Stimulated activated CD8-positive, alpha-beta memory T cell treated with anti-CD3 and anti-CD28 coated beads, Interleukin-12 subunit alpha, Interleukin-12 subunit beta, amount 100 ng/mL, for 24 hours (primary cell): ENCODE data around the gene CPLANE2.
"Not testable (repeated sequence)": the region's sequence is repeated elsewhere in the genome, so short reads cannot be mapped to it uniquely, and the experiment has no call there.

Experiments used
- DNase-seq: peaks from one replicate; pipeline ENCODE4 v3.0.0-alpha.2; 2020; ENCODE audit errors: extremely low read depth

The CPLANE2 gene

GRCh38 chr1:16209847-16210407 is 27.1 kb downstream of the CPLANE2 start:
- no peak for DNase-seq

DNA sequence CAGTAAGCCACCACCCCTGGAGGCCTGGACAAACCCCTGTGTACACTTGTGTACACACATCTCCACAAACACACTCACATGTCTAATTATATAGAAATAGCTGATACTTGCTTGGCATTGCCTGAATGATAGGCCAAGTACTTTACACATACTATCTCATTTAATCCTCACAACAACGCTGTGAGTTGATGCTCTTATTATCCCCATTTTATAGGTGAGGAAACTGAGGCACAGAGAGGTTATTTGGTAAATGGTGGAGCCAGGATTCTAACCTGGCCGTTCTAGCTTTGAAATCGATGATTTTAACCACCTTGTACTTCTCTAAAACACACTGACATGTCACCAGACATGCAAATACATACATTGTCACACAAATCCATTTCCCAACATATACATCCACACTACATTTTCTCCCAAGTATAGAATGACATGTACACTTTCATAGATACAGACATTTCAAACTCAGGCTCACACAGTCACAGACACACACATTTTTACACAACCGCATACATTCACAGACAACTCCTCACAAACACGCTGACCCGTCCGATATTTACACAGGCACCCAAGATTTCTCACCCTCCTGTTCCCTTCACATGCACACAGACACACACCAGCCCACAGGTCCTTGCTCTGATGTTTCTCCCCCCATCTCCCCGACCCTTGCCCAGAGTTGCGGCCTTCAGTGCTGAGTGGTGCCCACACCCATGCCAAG is 27.7 kb downstream of the CPLANE2 start:
- no peak for DNase-seq

DNA sequence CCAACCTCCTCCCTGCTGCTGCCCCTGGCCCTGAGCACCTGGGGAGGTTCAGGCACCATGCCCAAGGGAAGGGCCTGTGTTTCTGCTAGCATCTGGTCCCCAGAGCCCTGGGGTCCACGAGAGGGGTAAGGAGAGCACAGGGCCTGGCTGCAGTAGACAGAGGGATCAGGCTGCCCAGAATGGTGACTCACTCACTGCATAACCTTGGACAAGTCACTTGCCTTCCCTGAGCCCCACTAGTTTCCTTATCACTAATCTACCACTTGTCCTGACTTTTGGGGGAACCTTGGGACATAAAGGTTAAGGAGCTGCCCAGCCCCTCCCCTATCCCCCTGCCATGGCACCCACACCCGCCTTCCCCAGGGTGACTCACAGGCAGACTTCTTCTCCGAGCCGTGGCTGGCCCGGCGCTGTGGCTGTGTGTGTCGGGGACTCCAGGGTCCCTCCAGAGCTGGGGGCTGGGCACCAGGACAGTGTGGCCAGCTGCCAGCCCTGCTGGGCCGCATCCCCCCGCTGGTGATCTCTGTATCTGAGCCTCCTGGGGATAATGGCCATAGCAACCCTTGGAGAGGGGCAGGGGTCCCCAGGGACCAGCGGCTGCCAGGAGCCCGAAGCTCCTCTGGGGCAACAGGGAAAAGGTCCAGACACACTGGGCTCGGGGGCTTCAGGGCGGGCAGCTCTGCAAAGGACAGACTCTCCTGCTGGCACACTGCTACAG is 28.6 kb downstream of the CPLANE2 start:
- no peak for DNase-seq

DNA sequence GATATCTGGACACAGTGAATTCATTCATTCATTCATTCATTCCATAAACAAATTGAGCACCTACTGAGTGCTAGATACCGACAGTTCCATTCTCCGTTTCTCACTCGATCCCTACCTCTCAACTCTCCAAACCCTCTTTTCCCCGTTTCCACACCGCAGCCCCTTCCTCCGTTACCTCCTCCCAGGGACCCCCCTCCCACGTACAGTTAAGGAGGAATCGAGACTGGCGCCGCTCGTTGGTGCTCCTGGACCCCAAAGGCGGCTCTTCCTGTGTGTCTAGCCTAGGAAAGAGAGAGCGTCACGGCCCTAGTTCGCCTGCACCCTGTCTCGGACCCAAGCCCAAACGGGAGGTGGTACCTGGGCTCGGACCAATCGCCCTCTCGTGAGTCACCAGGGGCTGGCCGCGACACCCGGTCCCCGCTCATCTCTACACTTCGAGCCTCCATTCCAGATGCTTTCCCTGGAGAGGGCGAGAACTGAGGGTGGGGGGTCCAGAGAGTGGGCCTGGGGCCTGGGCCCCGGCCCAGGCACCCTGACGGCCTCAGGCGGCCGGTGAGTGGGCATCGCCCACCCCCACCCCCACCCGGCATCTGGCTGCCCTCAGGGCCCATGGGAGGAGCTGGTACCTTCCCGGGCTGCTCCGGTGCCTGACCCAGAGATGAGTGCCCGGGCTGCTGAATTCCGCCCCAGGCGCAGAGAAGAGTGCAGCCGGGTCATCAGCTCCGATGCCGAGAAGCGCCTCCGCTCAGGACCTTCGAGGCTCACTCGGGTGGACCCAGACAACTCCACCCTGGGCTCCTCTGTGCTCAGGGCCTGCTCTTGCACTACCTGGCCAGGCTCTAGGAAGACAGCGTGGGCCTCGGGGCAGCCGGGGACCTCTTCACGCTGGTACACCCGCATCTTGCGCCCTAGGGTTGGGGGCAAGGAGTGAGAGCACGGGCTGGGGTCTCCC is 29.4 kb downstream of the CPLANE2 start:
- no peak for DNase-seq

DNA sequence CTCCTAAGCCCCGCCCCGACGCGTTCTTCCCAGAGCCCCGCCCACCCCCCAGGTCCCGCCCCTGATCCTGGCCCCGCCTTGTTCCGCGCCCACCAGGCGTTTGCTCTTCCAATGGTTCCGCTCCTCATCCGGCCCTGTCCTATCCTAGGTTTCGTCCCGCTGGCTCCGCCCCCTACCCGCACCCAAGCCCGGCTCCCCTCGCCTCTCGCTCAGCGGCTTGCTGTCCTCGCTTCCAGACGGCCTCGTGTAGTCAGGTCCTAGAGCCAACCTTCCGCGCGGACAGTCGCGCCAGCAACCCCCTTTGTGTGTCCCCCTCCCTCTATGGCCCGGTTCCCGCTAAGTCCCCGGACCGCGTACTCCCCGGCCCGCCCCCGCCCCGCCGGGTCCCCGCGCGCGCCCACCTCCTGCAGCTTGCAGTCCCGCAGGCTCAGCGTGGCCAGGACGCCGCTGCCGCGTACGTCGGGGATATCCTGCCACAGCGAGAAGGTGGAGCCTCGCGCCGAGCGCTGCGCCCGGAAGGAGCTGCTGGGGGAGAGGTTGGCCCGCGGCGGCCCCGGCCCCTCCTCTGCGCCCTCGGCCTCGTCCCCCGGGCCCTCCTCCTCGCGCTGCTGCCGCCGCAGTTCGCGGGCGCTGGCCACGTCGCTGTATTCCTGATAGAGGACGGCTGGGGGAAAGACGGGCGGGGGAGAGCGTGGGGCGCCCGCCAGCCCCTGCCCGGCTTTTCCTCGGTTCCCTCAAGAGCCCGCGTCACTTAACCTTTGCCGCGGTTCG is 30.3 kb downstream of the CPLANE2 start:
- DNase-seq = peak; percentile 86

DNA sequence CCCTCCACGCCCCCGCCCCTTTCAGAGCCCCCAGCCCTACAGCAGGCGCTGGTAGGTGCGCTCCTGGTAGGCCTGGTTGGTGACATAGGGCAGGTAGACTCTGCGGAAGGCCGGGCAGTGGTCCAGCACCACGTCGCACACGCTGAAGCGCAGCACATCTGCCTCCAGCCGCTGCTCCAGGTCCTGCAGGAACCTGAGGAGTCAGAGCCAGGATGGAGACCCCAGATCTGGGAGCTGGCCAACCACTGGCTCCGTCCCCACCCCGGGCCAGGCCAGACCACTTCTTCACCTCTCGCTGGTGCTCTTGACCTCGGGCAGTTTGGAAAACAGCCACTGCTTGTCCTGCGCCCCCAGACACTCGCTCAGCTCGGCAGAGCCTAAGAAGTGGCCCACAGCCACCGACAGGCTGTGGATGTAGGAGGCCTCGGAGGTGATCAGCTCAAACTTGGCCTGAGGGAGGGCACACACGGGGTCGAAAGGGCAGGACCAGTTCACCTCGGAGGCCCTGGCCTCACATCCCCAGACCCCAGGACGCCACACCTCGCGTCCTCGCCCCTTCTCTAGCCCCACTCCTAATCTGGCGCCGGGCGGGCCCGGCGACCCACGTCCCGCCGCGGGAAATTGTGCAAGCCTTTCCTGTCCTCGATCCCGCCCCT is 31.0 kb downstream of the CPLANE2 start:
- no peak for DNase-seq

DNA sequence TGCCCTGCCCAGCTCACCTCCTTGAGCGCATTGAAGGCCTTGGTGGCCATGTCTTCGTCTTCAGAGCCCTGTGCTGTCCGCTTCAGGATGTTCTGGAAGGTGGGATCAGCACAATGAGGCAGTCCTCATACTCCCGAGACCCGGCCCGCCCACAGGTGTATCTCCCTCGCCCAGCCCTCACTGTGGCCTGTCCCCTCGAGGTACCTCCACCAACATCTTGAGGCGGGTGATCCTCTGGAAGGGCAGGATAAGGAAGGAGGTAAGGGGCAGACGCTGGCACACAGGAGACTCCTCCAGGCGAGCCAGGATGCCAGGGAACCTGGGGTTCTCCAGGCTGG is 31.7 kb downstream of the CPLANE2 start:
- DNase-seq = no peak

DNA sequence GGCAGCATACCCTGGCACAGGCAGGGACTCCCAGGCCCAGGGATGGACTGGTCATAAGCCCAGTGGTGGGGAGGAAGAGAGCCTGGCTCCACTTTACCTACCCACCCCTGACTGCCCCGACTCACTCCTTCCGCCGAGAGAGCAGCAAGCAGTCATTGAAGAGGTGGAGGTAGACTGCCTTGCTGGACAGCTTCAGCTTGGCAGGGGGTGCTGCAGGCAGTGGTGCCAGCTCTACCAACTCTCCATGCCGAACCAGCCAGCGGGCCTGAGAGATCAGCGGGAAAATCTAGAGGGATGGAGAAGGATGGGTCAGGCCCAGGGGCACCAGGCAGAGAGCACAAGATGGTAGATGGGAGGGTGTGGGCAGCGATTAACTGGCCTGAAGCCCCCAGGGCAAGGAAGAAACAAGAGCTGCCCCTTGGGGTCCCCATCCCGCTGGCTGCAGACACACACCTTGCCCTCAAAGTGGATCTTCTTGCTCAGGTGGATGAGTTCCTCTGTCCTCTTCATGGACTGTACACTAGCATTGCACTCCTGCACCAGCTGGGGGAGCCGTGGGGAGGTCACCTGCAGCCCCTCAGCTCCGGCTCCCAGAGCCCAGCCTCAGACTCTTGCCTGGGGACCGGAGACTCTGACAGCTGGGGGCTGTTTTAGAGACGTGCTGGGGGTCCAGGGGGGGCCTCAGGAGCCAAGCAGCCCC is 32.2 kb downstream of the CPLANE2 start:
- no peak for DNase-seq

- DNase-seq = no peak
Observed at GRCh38 chr1:16204216-16204615, 32.8 kb downstream of the CPLANE2 start.

DNA sequence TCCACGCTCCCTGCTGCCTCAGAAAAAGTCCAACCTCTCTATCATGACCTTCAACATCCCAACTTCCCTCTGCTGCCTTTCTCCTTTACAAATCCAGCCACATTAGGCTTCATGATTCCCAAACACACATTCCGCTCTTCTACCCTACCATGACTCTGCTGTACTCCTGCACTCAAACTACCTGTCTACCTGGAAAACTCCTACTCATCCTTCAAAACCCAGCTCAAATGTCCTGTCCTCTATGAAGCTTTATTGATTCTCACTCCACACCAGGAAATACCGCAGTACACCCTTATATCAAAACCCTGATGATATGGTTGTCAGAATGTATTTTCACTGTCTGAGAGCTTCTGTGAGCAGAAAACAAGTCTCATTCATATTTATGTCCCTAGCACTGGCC is 33.4 kb downstream of the CPLANE2 start:
- DNase-seq = no peak

GRCh38 chr1:16202281-16203210 is 34.4 kb downstream of the CPLANE2 start:
- DNase-seq = no peak

- DNase-seq = no peak
Observed at GRCh38 chr1:16199700-16200099, 37.3 kb downstream of the CPLANE2 start.

GRCh38 chr1:16199157-16199501 is 37.9 kb downstream of the CPLANE2 start:
- no peak for DNase-seq

GRCh38 chr1:16198444-16199156 is 38.4 kb downstream of the CPLANE2 start:
- no peak for DNase-seq

DNA sequence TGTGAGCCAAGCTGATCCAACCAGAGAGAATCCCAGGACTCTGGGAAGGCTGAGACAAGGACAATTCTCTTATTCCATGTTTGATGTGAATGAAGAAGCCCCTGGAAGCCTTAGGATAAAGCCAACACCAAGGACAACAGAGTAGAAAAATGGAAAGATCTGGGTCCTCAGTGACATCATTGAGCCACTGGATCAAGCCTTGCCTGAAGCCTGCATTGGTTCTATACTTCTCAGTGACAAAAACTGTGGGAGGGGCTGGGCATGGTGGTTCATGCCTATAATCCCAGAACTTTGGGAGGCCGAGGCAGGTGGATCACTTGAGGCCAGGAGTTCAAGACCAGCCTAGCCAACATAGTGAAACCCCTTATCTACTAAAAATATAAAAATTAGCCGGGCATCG is 40.1 kb downstream of the CPLANE2 start:
- DNase-seq = no peak

GRCh38 chr1:16196139-16196538 is 40.8 kb downstream of the CPLANE2 start:
- DNase-seq = not testable (repeated sequence)

GRCh38 chr1:16195518-16195905 is 41.5 kb downstream of the CPLANE2 start:
- DNase-seq = no peak

GRCh38 chr1:16191916-16192546 is 45.0 kb downstream of the CPLANE2 start:
- no peak for DNase-seq
